Heart left ventricle (tissue), 16 donors: ENCODE data around the gene HDAC4. TPM values are rescaled to one million over a fixed set of nuclear protein-coding genes. Genes with fewer than 3 reads are reported as not detected.

Source experiments
- ATAC-seq, 4 donors: fragments of 200-7000 bp; cut with Tn5 transposase; one replicate each; pipeline ENCODE4 v1.9.1; 2020 to 2022; ENCODE audit warnings: moderate library complexity in 4 of 4, mild to moderate bottlenecking in 3 of 4, moderate number of reproducible peaks in 1 of 4
- DNase-seq, 5 donors: peaks; one replicate each; pipeline ENCODE4 v3.0.0-alpha.2; 2020
- H3K27ac ChIP-seq, 12 donors: fragments of 200-600 bp; sonication (generic) in 4 of 12; one replicate each; pipeline versions ENCODE4 v1.5.0 to v1.8.0; 2016 to 2022; ENCODE audit warnings: mild to moderate bottlenecking in 2 of 12
- H3K27me3 ChIP-seq, 9 donors: fragments of 200-600 bp; sonication (generic) in 2 of 9; one replicate each; pipeline versions ENCODE4 v1.5.1 to v1.8.0; 2016 to 2022; ENCODE audit warnings: mild to moderate bottlenecking in 3 of 9
- H3K36me3 ChIP-seq, 9 donors: fragments of 200-600 bp; sonication (generic) in 2 of 9; one replicate each; pipeline versions ENCODE4 v1.5.0 to v1.8.0; 2018 to 2022; ENCODE audit warnings: mild to moderate bottlenecking in 2 of 9
- H3K4me1 ChIP-seq, 12 donors: fragments of 200-600 bp; sonication (generic) in 4 of 12; one replicate each; pipeline versions ENCODE4 v1.5.0 to v1.8.0; 2016 to 2022; ENCODE audit warnings: mild to moderate bottlenecking in 3 of 12
- H3K4me3 ChIP-seq, 12 donors: fragments of 200-600 bp; sonication (generic) in 4 of 12; one replicate each; pipeline versions ENCODE4 v1.5.0 to v1.8.0; 2017 to 2022; ENCODE audit warnings: mild to moderate bottlenecking in 9 of 12, moderate library complexity in 4 of 12
- H3K9me3 ChIP-seq, 12 donors: fragments of 200-600 bp; sonication (generic) in 4 of 12; one replicate each; pipeline versions ENCODE4 v1.5.0 to v1.8.0; 2016 to 2022; ENCODE audit warnings: mild to moderate bottlenecking in 1 of 12
- POLR2A ChIP-seq, 2 donors: fragments of 450-650 bp; IDR thresholded peaks; one replicate each; pipeline ENCODE4 v1.6.1; 2017; ENCODE audit warnings: antibody characterized with exemption in 2 of 2, mild to moderate bottlenecking in 2 of 2, moderate library complexity in 2 of 2
- WGBS, 4 donors: extraction: QIAGEN DNeasy Blood & Tissue Kit in 2 of 4; methylation state at CpG; one replicate each; pipeline versions ENCODE4 v1.1.5 to v1.1.7; 2013 to 2018; 5-methylcytosine and 5-hydroxymethylcytosine counted together
- intact Hi-C, 10 donors: fragments of 100-400 bp; cut with DNase I; formaldehyde crosslinking; loops; one replicate each; pipeline versions ENCODE4 v1.11.1 to v1.14.2; 2022
- polyA plus RNA-seq, 2 donors: library from polyadenylated mRNA; stranded (reverse); fragments of 200-250 nt; gene quantifications; one replicate each; pipeline ENCODE4 v1.2.3, GENCODE V29; 2013
- total RNA-seq, 9 donors: library from RNA; depleted of rRNA in 2 of 9; stranded (reverse); fragments of >200 nt in 2 of 9; fragmentation: NEBNext Ultra II Directional in 3 of 9; extraction: Animal tissue kit (Norgen Biotek cat#: 25700) in 3 of 9; gene quantifications; one replicate each; pipeline versions ENCODE4 v1.1.0 to v1.2.4, GENCODE V29; 2016 to 2023
- TF ChIP-seq, protein P1 (sequence below), 12 donors: fragments of 200-600 bp; sonication (generic) in 4 of 12; IDR thresholded peaks; one replicate each; pipeline versions ENCODE4 v1.5.0 to v1.8.0; 2018 to 2022; ENCODE audit warnings: antibody characterized with exemption in 12 of 12, mild to moderate bottlenecking in 5 of 12
- donor health status: ischemic (EF 13 %, LVEDD 7.1; RV severe dilation, severe dysfunction).
- donor health status: healthy with polysubstance abuse.
- donor health status: DM: no; HTN: yes; CAD: no.
- donor health status: DM: no; HTN: no; CAD: no.
- donor health status: ischemic (EF 25% LVEDD 6.9; RV normal size, moderate dysfunction).
- donor health status: ischemic (EF 25% LVEDD 5.7; RV mildly dilated, moderate dysfunction).
- donor health status: healthy.
- donor health status: DM: yes; HTN: yes; CAD: no.
- donor health status: ischemic (EF 35%, LVEDD 5.7; RV mildly dilated, moderate dysfunction).
- donor health status: nonischemic (EF 11% LVEDD 7.7; RV severe dilation, severe dysfunction).
- donor health status: DM: yes; HTN: yes; CAD: no.
- donor health status: PGD.
- donor health status: ischemic (EF 29% LVEDD 5.4; RV normal size, mild dysfunction).
- donor health status: nonischemic (EF 23%, LVEDD 6.1; RV moderate dilation, normal function).

HDAC4 gene
- total and polyA plus RNA-seq, 11 donors: 13.9 to 37.6 (median 27.5) TPM

DNA sequence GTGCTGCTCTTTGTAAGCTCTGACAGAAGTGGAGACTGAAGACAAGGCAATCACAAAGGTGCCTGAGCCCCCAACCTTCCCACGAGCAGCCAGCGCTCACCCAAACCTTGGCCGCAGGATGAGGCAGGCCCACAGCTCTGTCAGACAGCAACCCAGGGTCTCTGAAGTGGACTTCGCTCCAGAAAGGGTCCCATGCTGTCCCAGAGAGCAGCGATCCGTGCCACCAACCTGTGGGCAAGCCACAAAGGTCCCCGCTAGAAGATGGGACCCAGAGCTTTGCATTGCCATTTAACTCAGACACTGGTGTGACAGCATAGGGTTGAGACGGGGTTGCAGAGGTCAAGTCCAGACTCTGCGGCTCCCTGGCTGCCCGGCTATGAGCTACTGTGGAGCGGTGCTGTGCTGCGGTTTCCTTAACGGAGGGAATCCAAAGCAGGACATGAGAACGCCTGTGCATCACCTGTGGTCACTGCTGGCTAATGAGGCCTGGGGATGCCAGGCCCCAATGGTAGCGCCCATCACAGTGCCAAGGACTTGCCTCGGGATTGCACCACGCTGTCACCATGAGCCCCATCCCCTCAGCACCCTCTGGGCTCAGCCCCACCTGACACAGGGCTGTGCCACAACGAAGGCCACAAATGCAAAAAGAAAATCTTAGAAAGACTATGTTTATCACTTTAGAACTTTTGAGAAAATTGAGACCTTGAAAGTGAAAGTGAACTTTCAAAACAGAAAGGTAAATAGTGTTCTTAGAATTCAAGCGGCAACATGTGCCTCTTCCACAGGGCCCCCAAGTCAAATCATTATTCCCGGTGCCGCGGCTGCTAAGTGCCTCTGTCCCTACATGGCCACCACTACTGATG lies 103.4 kb downstream of the HDAC4 start:
- no peaks in the 10 kb centered on the region for H3K36me3 ChIP-seq
- ATAC-seq: peak in 1 of 4 donors; percentile 4
- H3K9me3 ChIP-seq: no peaks in the 10 kb centered on the region
- DNase-seq: peak in 3 of 5 donors; percentile 12 to 25 (median 20)
- H3K4me3 ChIP-seq: no peak overlapping the region
- 92 to 95% (median 95%) methylated on average over 21 to 22 of the region's 22 CpGs for WGBS, 4 donors
- no peaks in the 10 kb centered on the region for H3K27me3 ChIP-seq
- H3K4me1 ChIP-seq: peaks cover 4 to 83% (median 56%) of the 10 kb centered on the region in 12 donors
- peak overlapping the region in 8 of 12 donors; percentile 34 to 82 (median 52) for H3K27ac ChIP-seq
- TF ChIP-seq POLR2A (IDR thresholded peaks at IDR 0.05): no peak
- TF ChIP-seq, protein P1, sequence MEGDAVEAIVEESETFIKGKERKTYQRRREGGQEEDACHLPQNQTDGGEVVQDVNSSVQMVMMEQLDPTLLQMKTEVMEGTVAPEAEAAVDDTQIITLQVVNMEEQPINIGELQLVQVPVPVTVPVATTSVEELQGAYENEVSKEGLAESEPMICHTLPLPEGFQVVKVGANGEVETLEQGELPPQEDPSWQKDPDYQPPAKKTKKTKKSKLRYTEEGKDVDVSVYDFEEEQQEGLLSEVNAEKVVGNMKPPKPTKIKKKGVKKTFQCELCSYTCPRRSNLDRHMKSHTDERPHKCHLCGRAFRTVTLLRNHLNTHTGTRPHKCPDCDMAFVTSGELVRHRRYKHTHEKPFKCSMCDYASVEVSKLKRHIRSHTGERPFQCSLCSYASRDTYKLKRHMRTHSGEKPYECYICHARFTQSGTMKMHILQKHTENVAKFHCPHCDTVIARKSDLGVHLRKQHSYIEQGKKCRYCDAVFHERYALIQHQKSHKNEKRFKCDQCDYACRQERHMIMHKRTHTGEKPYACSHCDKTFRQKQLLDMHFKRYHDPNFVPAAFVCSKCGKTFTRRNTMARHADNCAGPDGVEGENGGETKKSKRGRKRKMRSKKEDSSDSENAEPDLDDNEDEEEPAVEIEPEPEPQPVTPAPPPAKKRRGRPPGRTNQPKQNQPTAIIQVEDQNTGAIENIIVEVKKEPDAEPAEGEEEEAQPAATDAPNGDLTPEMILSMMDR (IDR thresholded peaks at IDR 0.05): no peak
- intact Hi-C loops: no loop called here

DNA sequence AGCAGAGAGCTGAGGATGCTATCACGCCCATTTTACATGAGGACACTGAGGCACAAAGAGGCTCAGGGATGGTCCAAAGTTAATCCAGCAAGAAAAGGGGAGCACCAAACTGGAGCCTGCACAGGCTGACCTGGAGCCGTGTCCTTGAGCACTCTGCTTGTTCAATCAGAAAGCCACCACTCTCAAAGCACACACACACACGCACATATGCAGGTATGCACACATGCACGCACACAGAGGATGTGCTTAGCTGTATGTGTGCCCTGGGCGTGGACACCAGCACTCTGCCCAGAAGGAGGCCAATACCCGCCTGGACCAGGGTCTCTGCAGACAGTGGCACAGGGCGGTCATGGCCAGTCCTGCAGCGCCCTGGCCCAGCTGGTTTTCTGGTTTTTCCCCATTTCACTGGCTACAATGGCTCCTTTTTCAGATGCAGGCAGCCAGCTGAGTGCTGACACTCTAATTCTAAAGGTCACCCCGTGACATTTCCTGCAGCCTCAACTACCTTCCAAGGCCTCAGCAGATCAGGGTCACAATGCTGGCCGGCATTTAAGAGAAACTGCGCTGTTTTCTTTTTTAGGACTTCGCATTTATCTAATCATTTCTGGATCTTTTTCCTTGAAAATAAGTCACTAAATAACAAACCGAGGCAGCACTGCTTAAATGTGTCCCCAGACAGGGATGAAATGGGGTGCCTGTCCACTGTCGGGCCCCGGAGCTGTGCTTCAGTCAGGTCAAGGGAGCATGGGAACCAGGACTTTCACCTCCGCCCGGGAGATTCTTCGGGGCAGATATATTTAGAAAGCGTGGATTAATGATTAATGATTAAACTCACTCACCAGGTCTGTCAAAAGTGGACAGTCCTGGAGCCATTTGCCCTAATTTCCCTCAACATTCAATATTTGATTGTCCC lies 104.5 kb downstream of the HDAC4 start:
- no peaks in the 10 kb centered on the region for H3K9me3 ChIP-seq
- WGBS, 4 donors: 67 to 83% (median 69%) methylated on average over 19 of the region's 19 CpGs
- intact Hi-C loops: no loop called here
- H3K4me1 ChIP-seq: peaks cover 4 to 83% (median 59%) of the 10 kb centered on the region in 12 donors
- H3K36me3 ChIP-seq: no peaks in the 10 kb centered on the region
- peak in 2 of 4 donors; percentile 14 to 23 for ATAC-seq
- H3K4me3 ChIP-seq: no peak overlapping the region
- TF ChIP-seq, protein P1 (IDR thresholded peaks at IDR 0.05): no peak
- TF ChIP-seq POLR2A (IDR thresholded peaks at IDR 0.05): no peak
- H3K27ac ChIP-seq: peak overlapping the region in 10 of 12 donors; percentile 0 to 82 (median 52)
- peak in 2 of 5 donors; percentile 14 to 24 for DNase-seq
- no peaks in the 10 kb centered on the region for H3K27me3 ChIP-seq

DNA sequence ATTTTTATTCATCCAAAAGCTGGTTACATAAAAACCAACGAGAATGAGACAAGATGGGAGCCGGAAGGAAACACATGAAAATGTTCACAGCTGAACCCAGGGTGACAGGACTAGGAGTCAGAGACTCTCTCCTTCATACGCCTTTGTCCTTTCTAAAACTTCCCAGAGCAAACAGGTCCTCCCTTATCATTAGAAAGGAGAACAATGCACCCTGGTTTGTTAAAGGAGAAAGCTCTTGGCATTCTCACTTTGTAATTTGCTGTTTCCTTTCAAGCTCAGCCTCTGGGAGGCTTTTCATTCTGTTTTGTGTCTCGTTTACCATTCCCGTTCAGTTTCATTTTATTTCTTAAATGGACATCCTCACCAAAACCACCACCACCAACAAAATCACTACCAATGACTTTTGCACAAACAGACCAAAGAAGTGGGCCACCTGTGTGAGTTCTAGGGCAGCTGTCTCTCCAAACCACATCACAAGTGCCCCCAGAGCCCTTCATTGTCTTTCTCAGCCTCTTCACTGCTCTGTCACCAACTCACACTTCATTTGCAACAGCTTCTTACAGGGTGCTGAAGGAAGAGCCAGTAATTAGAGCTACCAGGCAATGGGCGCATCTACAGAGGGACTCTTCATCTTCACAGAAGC lies 105.3 kb downstream of the HDAC4 start:
- Histone ChIP-seq H3K4me1 (peaks cover 4 to 83% (median 61%) of the 10 kb centered on the region in 12 donors), H3K36me3 (no peaks in the 10 kb centered on the region), H3K27ac (peak overlapping the region in 11 of 12 donors; percentile 0 to 82 (median 50)), H3K9me3 (no peaks in the 10 kb centered on the region), H3K4me3 (no peak overlapping the region), H3K27me3 (no peaks in the 10 kb centered on the region)
- 49 to 64% (median 54%) methylated on average over 6 of the region's 6 CpGs for WGBS, 4 donors
- intact Hi-C loops: no loop called here
- ATAC-seq (peak in 1 of 4 donors; percentile 25), DNase-seq (no peak)
- TF ChIP-seq, protein P1 (IDR thresholded peaks at IDR 0.05): no peak
- no peak for TF ChIP-seq POLR2A (IDR thresholded peaks at IDR 0.05)
